ENCODE data around the gene RBBP5. TPM values are rescaled to one million over a fixed set of nuclear protein-coding genes. Genes with fewer than 3 reads are reported as not detected.

RBBP5 gene
- total and polyA plus RNA-seq, 2 of the 4 experiments (the other 2 are of a cell fraction) = 7.3 to 37.5 TPM

DNA sequence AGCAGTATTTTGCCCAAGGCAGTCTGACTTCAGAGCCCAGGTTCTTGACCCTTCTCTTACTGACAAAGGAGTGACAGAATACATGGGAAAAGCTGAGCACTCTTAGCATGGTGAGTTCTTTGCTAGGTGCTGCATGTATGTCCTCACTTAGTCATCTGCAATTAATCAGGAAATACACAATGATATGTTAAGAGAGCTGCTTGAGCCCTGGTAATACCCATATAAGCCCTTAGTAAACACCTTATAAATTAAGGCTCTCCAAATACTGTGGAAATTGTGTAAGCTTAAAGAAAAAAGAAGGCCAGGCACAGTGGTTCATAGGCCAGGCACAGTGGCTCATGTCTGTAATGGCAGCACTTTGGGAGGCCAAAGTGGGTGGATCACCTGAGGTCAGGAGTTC lies 23.5 kb downstream of the RBBP5 start:
- no peak overlapping the region for H2AK5ac ChIP-seq (ENCODE audit: low read depth, low read length)
- H4K91ac ChIP-seq (ENCODE audit: insufficient read depth, low read depth, low read length) = no peak overlapping the region
- no peaks in the 10 kb centered on the region for H3K27me3 ChIP-seq (ENCODE audit: control insufficient read depth, insufficient read depth, low read length)
- no peak overlapping the region for H4K8ac ChIP-seq (ENCODE audit: low read depth in 2 of 2, low read length in 2 of 2)
- no peak overlapping the region for H3K4ac ChIP-seq (ENCODE audit: low read depth, low read length)
- H3K9me3 ChIP-seq (ENCODE audit: control insufficient read depth, insufficient read depth, low read length) = no peaks in the 10 kb centered on the region
- H3K4me1 ChIP-seq (ENCODE audit: control insufficient read depth, insufficient read depth, low read length) = no peaks in the 10 kb centered on the region
- no peak overlapping the region for H2BK15ac ChIP-seq (ENCODE audit: low read depth, low read length)
- dilution Hi-C loops (cut with HindIII; ENCODE audit: low sequenced_read_pairs, unreplicated experiment) = no loop called here
- no peak overlapping the region for H3K9ac ChIP-seq (ENCODE audit: low read depth, low read length)
- no peak overlapping the region for H2BK120ac ChIP-seq (ENCODE audit: low read depth, low read length)
- no peak overlapping the region for H3K4me3 ChIP-seq (ENCODE audit: insufficient read depth, low read depth, low read length)
- H3K4me2 ChIP-seq (ENCODE audit: low read depth, low read length) = no peak overlapping the region
- POLR2A ChIA-PET (ENCODE audit: unreplicated experiment) = interaction anchor here (1.0 kb wide), 1 partner anchor 23 kb away, joined by 7 read pairs; the partner anchor contains the start of gene RBBP5
- intact Hi-C loops (cut with micrococcal nuclease) = loop anchor here (10.0 kb wide), 1 partner anchor 553 kb away; no protein-coding TSS in a partner anchor
- CTCF ChIA-PET = interaction anchor here (1.3 to 1.5 kb wide), 2 partner anchors 9 to 11 kb away, joined by 3 to 6 read pairs; no protein-coding TSS in a partner anchor
- no peak overlapping the region for H2AFZ ChIP-seq (replicated peaks; ENCODE audit: low read length, poor library complexity)
- no peak overlapping the region for H3K23ac ChIP-seq (ENCODE audit: low read depth, low read length)
- H2AK9ac ChIP-seq (replicated peaks; ENCODE audit: low read depth, low read length, poor library complexity) = no peak overlapping the region
- no peaks in the 10 kb centered on the region; the same call in 1 of the 2 replicates for H4K20me1 ChIP-seq (ENCODE audit: insufficient read depth, low read length)
- no peak overlapping the region for H3K14ac ChIP-seq (replicated peaks; ENCODE audit: low read depth, low read length)
- DNase-seq (no peak), ATAC-seq (ENCODE audit: low read depth) (no peak)
- TF ChIP-seq RCOR1 (IDR thresholded peaks at IDR 0.05; ENCODE audit: insufficient replicate concordance, low read length) (no peak), RAD21 (IDR thresholded peaks at IDR 0.05; ENCODE audit: low read length) (no peak), NFE2L2 (IDR thresholded peaks at IDR 0.05; ENCODE audit: low read depth, low read length) (no peak), RFX5 (IDR thresholded peaks at IDR 0.05; ENCODE audit: low read depth, low read length) (no peak), CHD1 (IDR thresholded peaks at IDR 0.05; ENCODE audit: low read depth, low read length) (no peak), CEBPB (IDR thresholded peaks at IDR 0.05; ENCODE audit: low read depth, low read length) (no peak), SMC3 (IDR thresholded peaks at IDR 0.05; ENCODE audit: low read depth, low read length) (no peak), FOS (IDR thresholded peaks at IDR 0.05; ENCODE audit: low read depth, low read length) (no peak), ELK1 (IDR thresholded peaks at IDR 0.05; ENCODE audit: borderline replicate concordance, low read depth, low read length) (no peak), BHLHE40 (IDR thresholded peaks at IDR 0.05; ENCODE audit: low read depth, low read length) (no peak), CTCF (conservative IDR thresholded peaks at IDR 0.05; ENCODE audit: low read depth, low read length) (no peak), MAFK (IDR thresholded peaks at IDR 0.05; ENCODE audit: low read depth, low read length) (no peak), MAZ (IDR thresholded peaks at IDR 0.05; ENCODE audit: borderline replicate concordance, low read depth, low read length) (no peak), MXI1 (IDR thresholded peaks at IDR 0.05; ENCODE audit: borderline replicate concordance, low read depth, low read length) (no peak), POLR2A (IDR thresholded peaks at IDR 0.05; ENCODE audit: low read depth, low read length) (no peak)
- TF ChIP-seq, protein P1, sequence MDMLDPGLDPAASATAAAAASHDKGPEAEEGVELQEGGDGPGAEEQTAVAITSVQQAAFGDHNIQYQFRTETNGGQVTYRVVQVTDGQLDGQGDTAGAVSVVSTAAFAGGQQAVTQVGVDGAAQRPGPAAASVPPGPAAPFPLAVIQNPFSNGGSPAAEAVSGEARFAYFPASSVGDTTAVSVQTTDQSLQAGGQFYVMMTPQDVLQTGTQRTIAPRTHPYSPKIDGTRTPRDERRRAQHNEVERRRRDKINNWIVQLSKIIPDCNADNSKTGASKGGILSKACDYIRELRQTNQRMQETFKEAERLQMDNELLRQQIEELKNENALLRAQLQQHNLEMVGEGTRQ (IDR thresholded peaks at IDR 0.05; ENCODE audit: low read depth, low read length) = no peak
- peaks cover 40% of the 10 kb centered on the region for H3K36me3 ChIP-seq (ENCODE audit: control insufficient read depth, insufficient read depth, low read length)
- no peak overlapping the region for H2BK20ac ChIP-seq (ENCODE audit: low read depth, low read length)
- BruUV-seq (replicated peaks) = no TSS peak
- no peak overlapping the region for H3K27ac ChIP-seq (ENCODE audit: insufficient read depth, low read length)
- no peak overlapping the region for H2BK5ac ChIP-seq (ENCODE audit: low read depth, low read length, poor library complexity, severe bottlenecking)
- in situ Hi-C loops (cut with MboI; ENCODE audit: low sequenced_read_pairs) = no loop called here
- no peak overlapping the region for H3K18ac ChIP-seq (ENCODE audit: low read depth, low read length)
- no peak overlapping the region for H4K5ac ChIP-seq (ENCODE audit: low read depth, low read length)
- no peaks in the 10 kb centered on the region for H3K9me1 ChIP-seq (ENCODE audit: insufficient read depth, low read length)
- no peak overlapping the region for H3K56ac ChIP-seq (ENCODE audit: extremely low read depth, insufficient read depth, low read length)
- H3K79me1 ChIP-seq (ENCODE audit: low read depth in 1 of 2, low read length in 2 of 2) = no peaks in the 10 kb centered on the region; a peak in 1 of 4 replicates

Data from IMR-90 (cell line).